GM19043 (cell line): ENCODE results near the gene PHYHIPL.

Experiments
- ATAC-seq: cut with Tn5 transposase; IDR thresholded peaks from one replicate; pipeline ENCODE4 v1.9.1; 2021; ENCODE audit warnings: low read depth; ENCODE audit not compliant: unreplicated experiment

PHYHIPL gene

DNA sequence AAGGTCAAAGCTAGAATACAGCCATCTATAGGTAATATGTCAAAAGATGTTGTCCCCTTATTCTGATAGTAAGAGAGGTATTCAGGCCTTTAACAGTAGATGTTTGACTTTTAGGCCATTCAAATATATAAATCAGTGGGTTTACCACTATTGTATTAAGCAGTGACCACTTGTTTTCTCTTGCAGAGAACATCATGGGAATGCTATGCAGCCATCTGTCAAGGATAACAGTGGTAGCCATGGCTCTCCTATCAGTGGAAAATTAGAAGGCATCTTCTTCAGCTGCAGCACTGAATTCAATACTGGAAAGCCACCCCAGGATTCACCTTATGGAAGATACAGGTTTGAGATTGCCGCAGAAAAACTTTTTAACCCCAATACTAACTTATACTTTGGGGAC, 68.4 kb downstream of the PHYHIPL start:
- no peak for ATAC-seq

DNA sequence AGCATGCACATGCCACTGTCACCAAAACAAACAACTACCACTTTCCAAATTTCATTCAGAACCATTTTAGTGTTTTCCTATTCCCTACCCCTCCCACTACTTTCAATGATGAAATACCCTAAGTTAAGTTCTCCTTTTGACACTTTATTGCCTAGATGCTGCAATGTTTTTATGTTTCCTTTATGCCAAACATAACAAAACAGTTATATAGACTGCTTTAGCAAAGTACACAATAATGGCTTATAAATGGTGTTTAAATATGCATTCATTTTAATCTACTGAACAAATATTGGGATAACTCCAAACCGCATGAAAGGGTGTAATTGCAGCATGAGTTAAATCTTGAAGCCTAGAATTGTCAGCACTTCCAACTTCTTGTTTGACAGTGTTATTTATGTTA, 69.2 kb downstream of the PHYHIPL start:
- ATAC-seq, result no peak

GRCh38 chr10:59252491-59252890, 76.0 kb downstream of the PHYHIPL start:
- no peak for ATAC-seq

DNA sequence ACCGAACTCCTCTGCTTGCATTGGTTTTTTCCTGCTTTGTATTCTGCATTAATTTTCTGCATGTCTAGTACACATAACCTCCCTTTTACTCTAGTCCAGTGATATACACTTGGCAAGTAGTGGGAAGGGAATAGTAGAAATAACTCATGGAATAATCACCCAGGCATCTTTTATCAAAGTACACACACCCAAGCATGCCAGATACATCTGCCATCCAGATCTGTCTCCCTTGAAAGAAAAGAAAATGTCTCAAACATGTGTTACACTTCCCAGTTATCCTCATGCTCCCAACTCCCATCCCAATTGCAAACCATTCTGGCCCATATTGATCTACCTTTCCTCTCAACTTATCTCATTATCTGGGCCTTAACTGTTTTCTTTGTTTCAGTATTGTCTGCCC, 79.0 kb downstream of the PHYHIPL start:
- ATAC-seq, result no peak

- ATAC-seq, result no peak
These were observed 80.8 kb downstream of the PHYHIPL start for GRCh38 chr10:59257224-59257623.

DNA sequence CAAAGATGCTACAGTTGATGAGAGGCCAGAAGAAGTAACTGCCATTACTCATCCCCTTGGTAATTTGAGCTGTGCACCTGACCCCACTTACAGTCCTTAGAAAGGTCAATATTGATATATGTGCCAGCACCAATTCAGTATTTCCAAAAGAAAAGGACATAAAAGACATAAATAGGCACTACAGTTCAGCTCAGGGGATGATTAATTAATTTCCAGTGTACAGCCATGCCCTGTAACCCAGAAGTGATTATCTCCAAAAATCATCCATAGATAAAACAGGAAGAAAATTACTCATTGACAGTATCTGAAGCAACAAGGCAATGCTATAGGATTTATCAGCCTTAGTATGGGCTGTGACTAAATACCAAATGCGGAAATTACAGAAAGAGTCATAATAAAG, 82.4 kb downstream of the PHYHIPL start:
- ATAC-seq, result no peak

DNA sequence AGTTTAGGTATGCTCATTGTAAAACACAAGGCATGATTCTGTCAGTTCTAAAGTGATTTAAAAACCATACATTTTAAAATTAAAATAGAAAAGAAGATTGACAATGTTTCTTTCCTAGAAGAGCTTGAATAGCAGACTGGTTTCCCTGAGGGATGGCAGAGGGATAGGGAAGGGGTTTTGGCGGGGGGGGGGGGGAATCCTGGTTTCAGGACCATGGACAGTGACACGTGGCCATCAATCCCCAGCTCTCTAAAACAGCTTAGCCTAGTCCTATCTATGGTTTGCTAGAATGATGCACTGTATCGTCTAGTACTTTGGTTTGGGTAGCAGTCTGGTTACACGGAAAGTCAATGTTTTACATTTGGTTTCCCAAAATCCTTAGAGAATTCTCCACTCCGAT, 88.7 kb downstream of the PHYHIPL start:
- ATAC-seq, result no peak

GRCh38 chr10:59266321-59266720, 89.9 kb downstream of the PHYHIPL start:
- ATAC-seq, result no peak

- ATAC-seq, result no peak
These were observed 92.0 kb downstream of the PHYHIPL start for GRCh38 chr10:59268460-59268859.

GRCh38 chr10:59269651-59270050, 93.2 kb downstream of the PHYHIPL start:
- ATAC-seq, result no peak

DNA sequence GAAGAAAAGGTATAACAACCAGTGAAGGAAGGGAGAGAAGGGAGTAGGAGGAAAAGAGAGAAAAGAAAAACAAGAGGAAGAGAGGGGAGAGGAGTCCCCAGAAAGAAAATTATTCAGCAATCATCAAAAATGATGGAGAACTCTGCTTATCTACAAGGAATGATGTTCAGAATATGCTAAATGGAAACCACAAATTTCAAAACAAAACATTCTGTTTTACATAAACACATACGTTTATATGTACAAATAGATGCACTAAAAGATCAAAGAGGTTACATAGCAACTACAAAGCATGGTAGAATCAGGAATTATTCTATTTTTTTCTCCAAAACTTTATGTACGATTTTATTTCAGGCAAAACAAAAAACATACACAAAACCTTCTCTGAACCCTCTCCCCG, 94.0 kb downstream of the PHYHIPL start:
- ATAC-seq, result no peak

DNA sequence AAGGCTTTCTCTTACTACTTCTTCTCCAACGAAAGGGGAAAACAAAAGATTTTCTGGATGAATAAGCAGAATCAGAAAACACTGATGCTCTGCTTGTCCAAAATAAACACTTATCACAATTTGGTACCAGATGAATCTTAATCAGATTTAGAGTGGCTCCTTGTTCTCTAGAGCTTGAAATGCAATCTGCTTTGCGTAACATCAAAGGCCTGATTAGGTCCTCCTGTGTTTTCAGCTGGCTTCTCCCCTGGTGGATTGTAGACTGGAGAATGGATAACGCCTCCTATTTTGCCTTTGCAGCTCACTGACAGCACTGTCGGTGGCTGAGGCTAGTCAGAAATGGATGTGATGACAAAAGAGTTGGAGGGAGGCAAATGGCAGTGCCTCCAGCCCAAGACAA, 94.7 kb downstream of the PHYHIPL start:
- no peak for ATAC-seq

- no peak for ATAC-seq
These were observed 95.6 kb downstream of the PHYHIPL start for GRCh38 chr10:59272061-59272460.

GRCh38 chr10:59273445-59273844, 97.0 kb downstream of the PHYHIPL start:
- no peak for ATAC-seq

GRCh38 chr10:59276133-59276532, 99.7 kb downstream of the PHYHIPL start:
- ATAC-seq, result no peak

- ATAC-seq, result no peak
These were observed 100.5 kb downstream of the PHYHIPL start for GRCh38 chr10:59276919-59277318.

DNA sequence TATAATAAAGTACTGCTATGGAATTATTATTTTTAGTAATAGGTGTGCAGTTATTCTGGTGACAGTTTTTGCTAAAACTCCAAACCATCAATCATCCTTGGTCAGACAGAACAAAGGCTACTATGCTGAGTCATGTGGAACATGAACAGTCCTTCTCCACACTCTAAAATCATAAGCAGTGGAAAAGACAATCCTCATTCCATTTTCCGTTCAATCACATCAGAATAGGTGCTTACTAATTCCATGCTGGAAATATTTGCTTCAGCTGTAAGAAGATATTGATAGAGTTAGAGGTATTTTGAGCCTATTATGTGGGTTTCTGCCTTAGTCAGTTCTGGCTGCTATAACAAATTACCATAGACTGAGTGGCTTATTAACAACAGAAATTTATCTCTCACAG, 103.0 kb downstream of the PHYHIPL start:
- no peak for ATAC-seq

- ATAC-seq, result no peak
These were observed 103.6 kb downstream of the PHYHIPL start for GRCh38 chr10:59279991-59280505.

- ATAC-seq, result no peak
These were observed 105.4 kb downstream of the PHYHIPL start for GRCh38 chr10:59281861-59282260.

DNA sequence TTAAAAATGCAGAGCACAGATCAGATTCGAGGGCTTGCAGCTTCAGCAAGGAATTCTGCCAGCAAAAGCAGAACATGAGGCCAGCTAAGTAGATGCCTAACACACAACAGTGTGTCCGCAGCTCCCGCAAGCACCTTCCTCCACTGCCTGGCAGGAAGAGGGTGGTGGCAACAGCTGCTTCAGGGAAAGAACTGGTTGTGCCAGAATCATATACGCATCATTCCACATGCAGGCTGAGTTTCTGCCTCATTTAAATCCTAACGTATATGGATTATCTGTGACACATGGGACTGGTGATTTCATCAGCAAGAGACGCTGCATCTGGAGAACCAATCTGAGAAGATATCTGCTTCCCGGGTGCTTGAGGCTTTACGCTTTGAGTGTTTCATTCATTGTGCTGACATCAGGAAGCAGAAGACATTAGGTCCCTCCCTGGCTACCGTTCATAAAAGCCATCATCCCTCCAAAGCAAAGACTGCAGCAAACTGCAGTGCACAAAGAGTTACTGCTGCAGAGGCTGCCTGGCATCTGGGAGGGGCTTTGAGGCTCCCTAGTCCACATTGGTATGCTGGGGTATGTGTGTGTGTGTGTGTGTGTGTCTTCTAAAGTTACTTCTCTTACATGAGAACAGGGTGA, 107.1 kb downstream of the PHYHIPL start:
- no peak for ATAC-seq

GRCh38 chr10:59284118-59284975, 107.9 kb downstream of the PHYHIPL start:
- ATAC-seq, result no peak

GRCh38 chr10:59285073-59285472, 108.6 kb downstream of the PHYHIPL start:
- no peak for ATAC-seq
